ENCODE results near the gene UHRF2.
"Not testable (repeated sequence)": the region's sequence is repeated elsewhere in the genome, so short reads cannot be mapped to it uniquely, and the experiment has no call there.

Gene UHRF2

DNA sequence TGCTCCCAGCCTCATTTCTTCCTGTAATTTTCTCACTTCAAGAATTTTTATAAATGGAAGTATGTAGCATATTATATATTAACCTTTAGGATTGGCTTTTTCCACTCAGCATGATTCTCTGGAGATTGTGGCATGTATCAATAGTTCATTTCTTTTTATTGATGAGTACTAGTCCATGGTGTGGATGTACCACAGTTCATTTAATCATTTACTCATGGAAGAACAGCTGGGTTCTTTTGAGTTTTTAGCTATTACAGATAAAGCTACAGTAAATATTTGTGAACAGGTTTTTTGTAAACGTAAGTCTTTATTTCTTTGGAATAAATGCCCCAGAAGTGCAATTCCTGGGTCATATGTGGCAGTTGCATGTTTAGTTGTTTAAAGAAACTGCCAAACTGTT, 76.1 kb downstream of the UHRF2 start:
- DNase-seq: no peak

GRCh38 chr9:6490863-6491262, 77.9 kb downstream of the UHRF2 start:
- no peak for DNase-seq

- no peak for DNase-seq
Observed at GRCh38 chr9:6495466-6495865, 82.5 kb downstream of the UHRF2 start.

- DNase-seq: no peak
Observed at GRCh38 chr9:6498982-6499381, 86.0 kb downstream of the UHRF2 start.

- no peak for DNase-seq
Observed at GRCh38 chr9:6501526-6502210, 88.7 kb downstream of the UHRF2 start.

GRCh38 chr9:6502399-6502798, 89.4 kb downstream of the UHRF2 start:
- DNase-seq: no peak

DNA sequence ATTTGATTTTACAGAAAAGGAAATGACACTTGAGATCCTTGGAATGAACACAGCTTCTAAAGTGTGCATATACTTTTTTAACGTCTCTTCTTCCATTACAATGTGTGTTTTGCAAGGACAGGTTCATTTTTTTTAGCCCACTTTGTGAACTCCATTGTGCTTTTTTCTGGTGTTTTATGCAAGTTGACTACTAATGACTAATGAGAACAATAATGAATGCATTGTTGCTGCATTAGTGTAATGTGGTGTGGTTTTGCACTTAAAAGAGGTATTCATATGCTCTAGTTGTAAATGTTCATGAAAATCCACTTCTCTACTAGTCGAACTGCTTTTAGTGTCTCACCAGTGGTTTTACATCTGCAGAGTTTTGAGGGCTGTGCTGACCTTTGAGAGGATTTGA, 93.6 kb downstream of the UHRF2 start:
- DNase-seq: no peak

DNA sequence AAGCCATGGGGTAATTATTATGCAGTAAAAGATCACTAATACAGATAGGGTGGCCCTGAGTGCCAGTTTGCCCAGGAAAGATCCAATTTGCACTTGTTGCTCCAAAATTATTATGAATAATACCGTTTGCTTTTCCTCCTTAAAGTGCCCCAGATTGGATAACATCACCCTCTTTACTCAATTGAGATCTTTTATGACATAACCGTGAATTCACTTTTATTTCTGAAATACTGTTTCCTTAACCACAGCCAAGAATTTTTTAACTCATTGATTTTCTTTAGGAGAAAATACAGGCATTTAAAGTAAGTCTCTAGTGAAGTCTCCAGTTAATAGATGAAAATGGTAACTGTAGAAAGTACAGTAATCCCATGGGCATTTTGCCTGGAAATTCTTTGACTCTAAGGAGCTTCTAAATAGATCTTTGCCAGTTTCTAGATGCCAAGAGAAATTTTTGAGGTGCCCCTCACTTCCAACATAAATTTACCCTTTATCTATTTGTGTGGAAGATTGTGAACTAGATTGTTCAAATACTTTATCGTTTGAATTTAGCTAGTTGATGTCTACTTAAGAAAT, 99.2 kb downstream of the UHRF2 start:
- no peak for DNase-seq

DNA sequence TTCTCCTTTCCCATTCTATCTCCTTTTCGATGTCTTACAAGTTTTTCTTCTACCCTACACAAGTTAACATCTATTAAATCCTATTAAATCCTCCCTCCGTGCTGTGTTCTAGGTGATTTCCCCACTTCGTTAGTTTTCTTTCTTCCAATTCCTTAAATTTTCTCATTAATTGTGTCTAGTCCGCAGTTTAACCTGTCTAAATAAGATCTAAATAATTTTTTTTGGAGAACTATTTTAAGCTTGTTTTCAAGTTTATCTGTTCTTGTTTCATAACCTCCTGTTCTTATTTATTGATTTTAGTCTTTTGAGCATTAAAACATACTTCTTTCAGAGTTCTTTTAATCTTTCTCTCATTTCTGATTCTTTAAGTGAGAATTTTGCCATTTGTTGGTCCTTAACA, 109.3 kb downstream of the UHRF2 start:
- no peak for DNase-seq

DNA sequence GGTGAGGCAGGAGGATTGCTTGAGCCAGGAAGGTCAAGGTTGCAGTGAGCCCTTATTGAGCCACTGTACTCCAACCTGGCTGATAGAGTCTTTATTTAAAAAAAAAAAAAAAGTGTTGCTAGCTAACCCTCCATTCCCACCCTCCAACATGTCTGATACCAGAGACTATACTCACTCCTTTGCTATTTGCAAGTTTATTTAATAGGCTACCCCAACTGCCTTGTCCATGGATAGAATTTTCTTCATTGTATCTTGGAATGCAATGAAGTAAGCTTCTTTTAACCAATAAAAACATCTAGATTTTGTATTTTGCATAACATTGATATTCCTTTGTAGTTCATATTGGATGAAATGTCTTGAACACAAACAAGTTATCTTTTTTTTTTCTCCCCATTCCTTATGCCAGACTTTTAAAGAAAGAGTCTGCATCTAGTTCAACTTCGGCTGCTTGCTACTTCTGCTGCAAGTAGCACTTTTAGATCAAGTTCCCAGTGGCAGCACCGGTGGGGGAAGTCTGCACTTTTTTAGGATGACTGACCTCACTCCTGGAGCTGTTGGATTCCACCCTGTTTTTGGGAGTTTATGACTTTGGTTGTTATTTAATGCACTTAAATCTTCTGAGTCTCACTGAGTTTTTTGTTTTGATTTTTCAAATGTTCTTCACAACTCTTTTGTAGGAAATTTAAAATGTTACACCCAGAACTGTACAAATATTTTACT, 112.5 kb downstream of the UHRF2 start:
- DNase-seq: no peak

DNA sequence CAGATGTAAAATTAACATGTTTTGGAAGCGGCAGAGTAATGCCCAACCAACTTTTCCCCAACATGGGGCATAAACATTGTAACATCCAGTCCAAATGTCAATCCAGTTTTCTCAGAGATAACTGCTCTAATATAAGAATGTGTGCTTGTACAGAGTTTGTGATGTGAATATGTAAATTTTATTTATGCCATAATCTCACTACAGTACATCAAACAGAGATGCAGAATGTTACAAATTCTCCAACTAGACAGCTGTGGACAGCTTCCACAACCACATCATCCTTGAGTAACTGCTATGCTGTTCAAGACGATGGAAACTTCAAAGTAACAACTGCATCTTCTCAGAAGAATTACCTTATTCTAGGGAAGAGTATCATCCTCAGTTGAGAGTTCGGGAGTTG, 122.6 kb downstream of the UHRF2 start:
- no peak for DNase-seq

GRCh38 chr9:6538666-6539071, 125.7 kb downstream of the UHRF2 start:
- DNase-seq: no peak

DNA sequence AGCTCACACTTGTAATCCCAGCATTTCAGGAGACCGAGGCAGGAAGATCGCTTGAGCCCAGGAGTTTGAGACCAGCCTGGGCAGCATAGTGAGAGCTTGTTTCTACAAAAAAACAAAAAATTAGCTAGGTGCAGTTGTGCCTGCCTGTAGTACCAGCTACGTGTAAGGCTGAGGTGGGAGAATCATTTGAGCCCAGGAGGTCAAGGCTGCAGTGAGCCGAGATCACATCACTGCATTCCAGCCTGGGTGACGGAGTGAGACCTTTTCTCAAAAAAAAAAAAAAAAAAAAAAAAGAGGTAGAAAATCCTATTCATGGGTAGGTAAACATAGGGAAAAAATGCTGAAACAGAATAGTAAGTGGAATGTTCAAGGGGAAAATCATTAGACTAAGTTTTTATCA, 129.6 kb downstream of the UHRF2 start:
- DNase-seq: not testable (repeated sequence)

GRCh38 chr9:6543204-6543603, 130.2 kb downstream of the UHRF2 start:
- DNase-seq: no peak

DNA sequence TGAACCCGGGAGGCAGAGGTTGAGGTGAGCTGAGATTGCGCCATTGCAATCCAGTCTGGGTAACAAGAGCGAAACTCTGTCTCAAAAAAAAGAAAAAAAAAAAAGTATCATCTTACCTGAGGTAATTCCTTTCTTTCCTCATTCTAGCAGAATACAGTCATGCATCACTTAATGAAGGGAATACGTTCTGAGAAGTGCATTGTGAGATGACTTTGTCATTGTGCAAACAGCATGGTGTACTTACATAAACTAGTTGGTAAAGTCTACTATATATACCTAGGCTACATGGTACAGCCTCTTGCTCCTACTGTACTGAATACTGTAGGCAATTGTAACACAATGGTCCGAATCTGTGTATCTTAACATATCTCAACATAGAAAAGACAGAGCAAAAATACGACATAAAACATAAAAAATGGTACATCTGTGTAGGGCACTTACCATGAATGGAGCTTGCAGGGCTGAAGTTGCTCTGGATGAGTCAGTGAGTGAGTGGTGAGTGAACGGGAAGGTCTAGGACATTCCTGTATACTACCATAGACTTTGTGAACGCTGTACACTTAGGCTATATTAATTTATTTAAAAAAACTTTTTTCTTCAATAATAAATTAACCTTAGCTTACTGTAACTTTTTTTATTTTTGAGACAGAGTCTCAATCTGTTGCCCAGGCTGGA, 132.2 kb downstream of the UHRF2 start:
- DNase-seq: no peak

- DNase-seq: no peak
Observed at GRCh38 chr9:6549106-6549800, 136.3 kb downstream of the UHRF2 start.

- no peak for DNase-seq
Observed at GRCh38 chr9:6551136-6551535, 138.1 kb downstream of the UHRF2 start.

DNA sequence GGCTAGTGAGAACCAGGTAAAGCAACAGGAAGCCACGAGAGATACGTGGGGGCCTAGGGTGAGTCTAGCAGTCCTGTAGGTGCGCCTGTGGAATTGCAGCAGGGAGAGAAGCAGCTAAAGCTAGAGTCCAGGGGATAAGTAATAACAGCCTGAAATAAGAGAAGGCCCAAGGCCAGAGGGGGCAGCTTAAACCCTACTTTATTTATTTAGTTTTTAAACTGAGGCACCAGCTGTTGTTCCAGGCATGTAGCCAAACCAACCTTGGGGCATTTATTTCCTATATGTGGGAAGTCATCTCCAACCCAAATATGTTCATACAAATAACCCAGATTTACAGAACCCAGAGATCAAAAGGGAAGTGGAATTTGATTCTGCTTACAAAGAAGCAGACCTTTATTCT, 139.0 kb downstream of the UHRF2 start:
- DNase-seq: no peak

DNA sequence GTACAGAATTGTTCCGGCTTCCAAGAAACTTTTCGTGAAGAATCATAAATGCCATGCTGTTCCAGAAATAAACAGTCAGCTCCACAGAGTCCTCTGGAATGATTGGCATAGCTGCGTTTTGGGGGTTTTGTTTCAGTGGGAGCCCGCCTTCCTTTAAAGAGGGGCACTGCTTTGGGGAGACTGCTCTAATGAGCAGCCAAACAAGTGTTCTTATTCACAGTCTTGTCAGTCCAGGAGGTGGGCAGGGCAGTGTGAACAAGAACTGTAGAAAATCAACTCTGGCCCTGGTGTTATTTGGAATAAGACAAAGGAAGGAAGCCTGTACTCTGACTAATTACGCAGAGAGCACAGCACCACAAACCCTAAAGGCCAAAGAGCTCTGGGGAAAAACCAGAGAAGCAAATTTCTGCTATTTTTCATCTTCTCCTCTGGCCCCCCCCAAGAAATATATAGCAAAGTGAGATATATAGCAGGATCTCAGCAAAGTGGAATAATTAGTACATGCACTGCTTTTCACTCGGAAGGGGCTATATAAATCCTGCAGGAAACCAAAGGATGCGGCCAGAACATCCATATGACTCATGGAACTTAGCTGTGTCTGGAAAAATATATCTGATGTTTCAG, 139.6 kb downstream of the UHRF2 start:
- DNase-seq: no peak

- no peak for DNase-seq
Observed at GRCh38 chr9:6553866-6554265, 140.9 kb downstream of the UHRF2 start.
